HepG2 (cell line): ENCODE results near the gene WDR45B. TPM values are rescaled to one million over a fixed set of nuclear protein-coding genes. Genes with fewer than 3 reads are reported as not detected.

Experiments
- CCAR2 ChIP-seq: fragments of 200-400 bp; formaldehyde crosslinking; optimal IDR thresholded peaks from 2 replicates; pipeline ENCODE3; 2018; ENCODE audit warnings: low read depth, mild to moderate bottlenecking, low read length, moderate library complexity
- ESRRA ChIP-seq: sonication (generic); formaldehyde crosslinking; IDR thresholded peaks from 2 replicates; pipeline ENCODE4 v1.5.1; 2020; ENCODE audit warnings: mild to moderate bottlenecking, low read depth, missing genetic modification reagents
- GLMP ChIP-seq: sonication (generic); formaldehyde crosslinking; IDR thresholded peaks from 2 replicates; pipeline ENCODE4 v1.9.0; 2021; ENCODE audit warnings: missing genetic modification reagents, mild to moderate bottlenecking, borderline replicate concordance
- KLF13 ChIP-seq: sonication (generic); formaldehyde crosslinking; IDR thresholded peaks from 2 replicates; pipeline ENCODE4 v1.4.0; 2020; ENCODE audit warnings: mild to moderate bottlenecking, missing genetic modification reagents
- NFE2L1 ChIP-seq: sonication (generic); formaldehyde crosslinking; IDR thresholded peaks from 2 replicates; pipeline ENCODE4 v1.4.0; 2020; ENCODE audit warnings: missing genetic modification reagents, mild to moderate bottlenecking, borderline replicate concordance
- PAF1 ChIP-seq: IDR thresholded peaks from 2 replicates; pipeline ENCODE4 v1.6.1; 2016; ENCODE audit warnings: missing genetic modification reagents, missing compliant biosample characterization
- POLR2A ChIP-seq, 2 experiments: IDR thresholded peaks; 2 replicates each; pipeline ENCODE4 v1.6.1; 2011; ENCODE audit warnings: low read depth in 2 of 2, low read length in 2 of 2, mild to moderate bottlenecking in 1 of 2, moderate library complexity in 1 of 2; ENCODE audit not compliant: insufficient read depth in 1 of 2
- RBFOX2 ChIP-seq: fragments of 200-400 bp; formaldehyde crosslinking; IDR thresholded peaks from 2 replicates; pipeline ENCODE4 v1.6.1; 2017; ENCODE audit warnings: low read depth, mild to moderate bottlenecking, low read length
- RCOR2 ChIP-seq: IDR thresholded peaks from 2 replicates; pipeline ENCODE4 v1.6.1; 2016; ENCODE audit warnings: missing biosample characterization, missing genetic modification reagents
- ZIK1 ChIP-seq: sonication (generic); formaldehyde crosslinking; IDR thresholded peaks from 2 replicates; pipeline ENCODE4 v1.5.0; 2020; ENCODE audit warnings: mild to moderate bottlenecking, low read depth, missing genetic modification reagents, borderline replicate concordance
- ZNF10 ChIP-seq: sonication (generic); formaldehyde crosslinking; IDR thresholded peaks from 2 replicates; pipeline ENCODE4 v1.4.0; 2020; ENCODE audit warnings: mild to moderate bottlenecking, low read depth, missing genetic modification reagents, borderline replicate concordance
- ZNF207 ChIP-seq: fragments of 450-650 bp; IDR thresholded peaks from 2 replicates; pipeline ENCODE4 v1.6.1; 2016; ENCODE audit warnings: antibody characterized with exemption, borderline replicate concordance
- ZNF24 ChIP-seq: fragments of 450-650 bp; IDR thresholded peaks from 2 replicates; pipeline ENCODE4 v1.6.1; 2017; ENCODE audit warnings: antibody characterized with exemption, mild to moderate bottlenecking
- ZNF331 ChIP-seq: sonication (generic); formaldehyde crosslinking; IDR thresholded peaks from 2 replicates; pipeline ENCODE4 v1.4.0; 2020; ENCODE audit warnings: missing genetic modification reagents
- ZNF557 ChIP-seq: sonication (generic); formaldehyde crosslinking; IDR thresholded peaks from 2 replicates; pipeline ENCODE4 v1.4.0; 2020; ENCODE audit warnings: missing genetic modification reagents
- ZNF879 ChIP-seq: sonication (generic); formaldehyde crosslinking; IDR thresholded peaks from 2 replicates; pipeline ENCODE4 v1.8.1; 2023; ENCODE audit warnings: missing genetic modification reagents
- polyA plus RNA-seq, 8 experiments: library from polyadenylated mRNA; depleted of rRNA in 3 of 8; stranded (reverse) in 7 of 8; unstranded in 1 of 8; fragments of >200 nt; fragmentation: Illumina TruSeq in 4 of 8; extraction: Trizol in 4 of 8; gene quantifications; 2 replicates each; pipeline versions ENCODE4 v1.2.1 to v1.2.3, GENCODE V29; 2011 to 2016; ENCODE audit warnings: low read depth in 4 of 8, missing spikeins in 1 of 8, mixed read lengths in 1 of 8; ENCODE audit not compliant: insufficient read depth in 1 of 8
- total RNA-seq, 5 experiments: library from RNA; depleted of rRNA; stranded (reverse); fragments of >200 nt; fragmentation: Illumina TruSeq; extraction: Trizol; gene quantifications; 2 replicates each; pipeline ENCODE4 v1.2.3, GENCODE V29; 2016; ENCODE audit warnings: low read depth in 1 of 5
- TF ChIP-seq, protein P1 (sequence below): sonication (generic); formaldehyde crosslinking; IDR thresholded peaks from 2 replicates; pipeline ENCODE4 v1.8.0; 2022; ENCODE audit warnings: mild to moderate bottlenecking, missing genetic modification reagents
- TF ChIP-seq, protein P2 (sequence below): sonication (generic); formaldehyde crosslinking; IDR thresholded peaks from 2 replicates; pipeline ENCODE4 v1.5.1; 2020; ENCODE audit warnings: missing genetic modification reagents, mild to moderate bottlenecking, borderline replicate concordance
- TF ChIP-seq, protein P3 (sequence below): sonication (generic); formaldehyde crosslinking; IDR thresholded peaks from 2 replicates; pipeline ENCODE4 v1.8.0; 2022; ENCODE audit warnings: missing genetic modification reagents, mild to moderate bottlenecking, inconsistent platforms, borderline replicate concordance
- TF ChIP-seq, protein P4 (sequence below): sonication (generic); formaldehyde crosslinking; IDR thresholded peaks from 2 replicates; pipeline ENCODE4 v1.9.0; 2021; ENCODE audit warnings: missing genetic modification reagents, borderline replicate concordance
- TF ChIP-seq, protein P5 (sequence below): sonication (generic); formaldehyde crosslinking; IDR thresholded peaks from 2 replicates; pipeline ENCODE4 v1.4.0; 2020; ENCODE audit warnings: mild to moderate bottlenecking, missing genetic modification reagents, borderline replicate concordance

Gene WDR45B
- total and polyA plus RNA-seq, 2 of the 13 experiments (the other 11 are each of a cell fraction or from before 2014, with no cell fraction given), result 86.2 to 155 TPM

- TF ChIP-seq, protein P1, sequence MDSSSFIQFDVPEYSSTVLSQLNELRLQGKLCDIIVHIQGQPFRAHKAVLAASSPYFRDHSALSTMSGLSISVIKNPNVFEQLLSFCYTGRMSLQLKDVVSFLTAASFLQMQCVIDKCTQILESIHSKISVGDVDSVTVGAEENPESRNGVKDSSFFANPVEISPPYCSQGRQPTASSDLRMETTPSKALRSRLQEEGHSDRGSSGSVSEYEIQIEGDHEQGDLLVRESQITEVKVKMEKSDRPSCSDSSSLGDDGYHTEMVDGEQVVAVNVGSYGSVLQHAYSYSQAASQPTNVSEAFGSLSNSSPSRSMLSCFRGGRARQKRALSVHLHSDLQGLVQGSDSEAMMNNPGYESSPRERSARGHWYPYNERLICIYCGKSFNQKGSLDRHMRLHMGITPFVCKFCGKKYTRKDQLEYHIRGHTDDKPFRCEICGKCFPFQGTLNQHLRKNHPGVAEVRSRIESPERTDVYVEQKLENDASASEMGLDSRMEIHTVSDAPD (CRISPR knock-in tag), result no peak
- TF ChIP-seq KLF13, result no peak
- TF ChIP-seq, protein P2, sequence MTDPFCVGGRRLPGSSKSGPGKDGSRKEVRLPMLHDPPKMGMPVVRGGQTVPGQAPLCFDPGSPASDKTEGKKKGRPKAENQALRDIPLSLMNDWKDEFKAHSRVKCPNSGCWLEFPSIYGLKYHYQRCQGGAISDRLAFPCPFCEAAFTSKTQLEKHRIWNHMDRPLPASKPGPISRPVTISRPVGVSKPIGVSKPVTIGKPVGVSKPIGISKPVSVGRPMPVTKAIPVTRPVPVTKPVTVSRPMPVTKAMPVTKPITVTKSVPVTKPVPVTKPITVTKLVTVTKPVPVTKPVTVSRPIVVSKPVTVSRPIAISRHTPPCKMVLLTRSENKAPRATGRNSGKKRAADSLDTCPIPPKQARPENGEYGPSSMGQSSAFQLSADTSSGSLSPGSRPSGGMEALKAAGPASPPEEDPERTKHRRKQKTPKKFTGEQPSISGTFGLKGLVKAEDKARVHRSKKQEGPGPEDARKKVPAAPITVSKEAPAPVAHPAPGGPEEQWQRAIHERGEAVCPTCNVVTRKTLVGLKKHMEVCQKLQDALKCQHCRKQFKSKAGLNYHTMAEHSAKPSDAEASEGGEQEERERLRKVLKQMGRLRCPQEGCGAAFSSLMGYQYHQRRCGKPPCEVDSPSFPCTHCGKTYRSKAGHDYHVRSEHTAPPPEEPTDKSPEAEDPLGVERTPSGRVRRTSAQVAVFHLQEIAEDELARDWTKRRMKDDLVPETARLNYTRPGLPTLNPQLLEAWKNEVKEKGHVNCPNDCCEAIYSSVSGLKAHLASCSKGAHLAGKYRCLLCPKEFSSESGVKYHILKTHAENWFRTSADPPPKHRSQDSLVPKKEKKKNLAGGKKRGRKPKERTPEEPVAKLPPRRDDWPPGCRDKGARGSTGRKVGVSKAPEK (CRISPR knock-in tag), result 0 out of 2 replicates have a peak, but pooled peaks have one; percentile 46
- TF ChIP-seq, protein P3, sequence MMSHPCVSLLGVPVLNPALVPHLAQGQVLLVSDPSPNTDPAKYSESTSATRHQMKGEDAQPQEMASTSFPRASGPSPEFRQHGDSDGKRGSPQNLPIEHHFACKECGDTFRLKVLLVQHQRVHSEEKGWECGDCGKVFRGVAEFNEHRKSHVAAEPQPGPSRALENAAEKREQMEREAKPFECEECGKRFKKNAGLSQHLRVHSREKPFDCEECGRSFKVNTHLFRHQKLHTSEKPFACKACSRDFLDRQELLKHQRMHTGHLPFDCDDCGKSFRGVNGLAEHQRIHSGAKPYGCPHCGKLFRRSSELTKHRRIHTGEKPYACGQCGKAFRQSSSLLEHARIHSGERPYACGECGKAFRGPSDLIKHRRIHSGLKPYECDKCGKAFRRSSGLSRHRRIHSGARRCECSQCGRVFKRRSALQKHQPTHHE, result no peak; the same call in 1 of the 2 replicates
- TF ChIP-seq RBFOX2, result 0 out of 2 replicates have a peak, but pooled peaks have one; percentile 24
- peak; percentile 45; the same call in 1 of the 2 replicates for TF ChIP-seq ESRRA (CRISPR knock-in tag)
- TF ChIP-seq POLR2A (IDR thresholded peaks at IDR 0.05; ENCODE audit: insufficient read depth in 1 of 2, low read depth in 2 of 2, low read length in 2 of 2), result peak in 1 of 2 experiments; percentile 26; a peak in 1 of 4 replicates
- no peak for TF ChIP-seq ZNF207
- TF ChIP-seq ZNF879 (CRISPR knock-in tag), result no peak
- TF ChIP-seq, protein P4, sequence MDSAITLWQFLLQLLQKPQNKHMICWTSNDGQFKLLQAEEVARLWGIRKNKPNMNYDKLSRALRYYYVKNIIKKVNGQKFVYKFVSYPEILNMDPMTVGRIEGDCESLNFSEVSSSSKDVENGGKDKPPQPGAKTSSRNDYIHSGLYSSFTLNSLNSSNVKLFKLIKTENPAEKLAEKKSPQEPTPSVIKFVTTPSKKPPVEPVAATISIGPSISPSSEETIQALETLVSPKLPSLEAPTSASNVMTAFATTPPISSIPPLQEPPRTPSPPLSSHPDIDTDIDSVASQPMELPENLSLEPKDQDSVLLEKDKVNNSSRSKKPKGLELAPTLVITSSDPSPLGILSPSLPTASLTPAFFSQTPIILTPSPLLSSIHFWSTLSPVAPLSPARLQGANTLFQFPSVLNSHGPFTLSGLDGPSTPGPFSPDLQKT (CRISPR knock-in tag), result no peak
- TF ChIP-seq ZNF24, result no peak
- no peak for TF ChIP-seq RCOR2 (CRISPR knock-in tag)
- no peak for TF ChIP-seq ZNF10 (CRISPR knock-in tag)
- TF ChIP-seq ZIK1 (CRISPR knock-in tag), result no peak
- TF ChIP-seq NFE2L1 (CRISPR knock-in tag), result no peak
- TF ChIP-seq GLMP, result no peak
- TF ChIP-seq CCAR2, result no peak
- TF ChIP-seq PAF1 (CRISPR knock-in tag), result no peak
- TF ChIP-seq ZNF331 (CRISPR knock-in tag), result peak; percentile 44; the same call in 1 of the 2 replicates
- no peak for TF ChIP-seq ZNF557 (CRISPR knock-in tag)
- TF ChIP-seq, protein P5, sequence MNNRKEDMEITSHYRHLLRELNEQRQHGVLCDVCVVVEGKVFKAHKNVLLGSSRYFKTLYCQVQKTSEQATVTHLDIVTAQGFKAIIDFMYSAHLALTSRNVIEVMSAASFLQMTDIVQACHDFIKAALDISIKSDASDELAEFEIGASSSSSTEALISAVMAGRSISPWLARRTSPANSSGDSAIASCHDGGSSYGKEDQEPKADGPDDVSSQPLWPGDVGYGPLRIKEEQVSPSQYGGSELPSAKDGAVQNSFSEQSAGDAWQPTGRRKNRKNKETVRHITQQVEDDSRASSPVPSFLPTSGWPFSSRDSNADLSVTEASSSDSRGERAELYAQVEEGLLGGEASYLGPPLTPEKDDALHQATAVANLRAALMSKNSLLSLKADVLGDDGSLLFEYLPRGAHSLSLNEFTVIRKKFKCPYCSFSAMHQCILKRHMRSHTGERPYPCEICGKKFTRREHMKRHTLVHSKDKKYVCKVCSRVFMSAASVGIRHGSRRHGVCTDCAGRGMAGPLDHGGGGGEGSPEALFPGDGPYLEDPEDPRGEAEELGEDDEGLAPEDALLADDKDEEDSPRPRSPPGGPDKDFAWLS (CRISPR knock-in tag), result no peak
Observed at GRCh38 chr17:82668631-82669099, 20.4 kb upstream of the WDR45B start (continued).
